DND-41 (cell line): Measurements from ENCODE around the gene NUP153.

ENCODE experiments used
- EZH2 ChIP-seq: IDR thresholded peaks from 3 replicates; pipeline ENCODE4 v1.6.1; 2012; ENCODE audit warnings: borderline replicate concordance, low read depth, mild to moderate bottlenecking, moderate library complexity, low read length, inconsistent platforms; ENCODE audit not compliant: severe bottlenecking
- TF ChIP-seq, protein P1 (sequence below): IDR thresholded peaks from 2 replicates; pipeline ENCODE4 v1.5.1; 2012; ENCODE audit warnings: borderline replicate concordance, low read length, moderate library complexity, mild to moderate bottlenecking; ENCODE audit not compliant: poor library complexity, severe bottlenecking; ENCODE audit errors: extremely low read depth

DNA sequence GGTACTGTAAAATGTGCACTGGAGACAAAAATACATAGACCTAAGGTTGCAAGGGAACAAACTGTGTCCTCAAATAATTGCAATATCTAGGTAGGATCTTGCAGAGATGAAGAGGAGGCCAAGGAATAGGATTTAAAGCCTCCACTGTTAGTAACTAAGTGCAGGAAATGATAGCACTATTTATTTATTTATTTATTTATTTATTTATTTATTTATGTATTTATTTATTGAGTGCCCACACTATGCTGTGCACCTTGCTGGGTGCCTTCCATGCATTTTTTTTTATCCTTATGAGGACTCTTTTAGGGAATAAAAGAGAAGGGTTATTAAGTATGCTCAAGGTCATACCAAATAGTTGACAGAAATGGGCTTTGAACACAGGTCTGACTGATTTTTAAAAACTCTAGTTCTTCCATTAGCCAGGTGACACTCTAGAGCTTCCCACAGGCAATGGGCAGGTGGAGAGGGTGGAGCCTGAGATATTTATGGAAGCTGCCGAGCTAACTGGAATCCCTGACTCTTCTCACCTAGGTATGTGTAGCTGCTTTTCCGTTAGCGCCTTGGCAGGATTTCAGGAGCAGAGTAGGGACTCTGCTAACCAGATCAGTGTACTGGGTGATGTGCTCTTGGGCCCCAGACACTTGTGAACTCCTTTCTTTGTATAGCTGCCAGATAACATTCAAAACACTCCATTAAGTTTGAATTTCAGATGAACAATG, 12.8 kb upstream of the NUP153 start:
- TF ChIP-seq, protein P1, sequence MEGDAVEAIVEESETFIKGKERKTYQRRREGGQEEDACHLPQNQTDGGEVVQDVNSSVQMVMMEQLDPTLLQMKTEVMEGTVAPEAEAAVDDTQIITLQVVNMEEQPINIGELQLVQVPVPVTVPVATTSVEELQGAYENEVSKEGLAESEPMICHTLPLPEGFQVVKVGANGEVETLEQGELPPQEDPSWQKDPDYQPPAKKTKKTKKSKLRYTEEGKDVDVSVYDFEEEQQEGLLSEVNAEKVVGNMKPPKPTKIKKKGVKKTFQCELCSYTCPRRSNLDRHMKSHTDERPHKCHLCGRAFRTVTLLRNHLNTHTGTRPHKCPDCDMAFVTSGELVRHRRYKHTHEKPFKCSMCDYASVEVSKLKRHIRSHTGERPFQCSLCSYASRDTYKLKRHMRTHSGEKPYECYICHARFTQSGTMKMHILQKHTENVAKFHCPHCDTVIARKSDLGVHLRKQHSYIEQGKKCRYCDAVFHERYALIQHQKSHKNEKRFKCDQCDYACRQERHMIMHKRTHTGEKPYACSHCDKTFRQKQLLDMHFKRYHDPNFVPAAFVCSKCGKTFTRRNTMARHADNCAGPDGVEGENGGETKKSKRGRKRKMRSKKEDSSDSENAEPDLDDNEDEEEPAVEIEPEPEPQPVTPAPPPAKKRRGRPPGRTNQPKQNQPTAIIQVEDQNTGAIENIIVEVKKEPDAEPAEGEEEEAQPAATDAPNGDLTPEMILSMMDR, result no peak
- no peak for TF ChIP-seq EZH2
